CD8-positive, alpha-beta memory T cell (primary cell): ENCODE results near the gene ZMYND8. TPM values are rescaled to one million over a fixed set of nuclear protein-coding genes. Genes with fewer than 3 reads are reported as not detected.
"Not testable (repeated sequence)": the region's sequence is repeated elsewhere in the genome, so short reads cannot be mapped to it uniquely, and the experiment has no call there.

Experiments used
- CTCF ChIA-PET: fragments of 350-600 bp; sonication (Branson Sonifier 250); formaldehyde crosslinking; loops from one replicate; lab custom pipeline; 2021; ENCODE audit warnings: antibody characterized with exemption; lab: Charles Lee
- POLR2A ChIA-PET: fragments of 350-600 bp; sonication (Branson Sonifier 250); formaldehyde crosslinking; loops from one replicate; lab custom pipeline; 2021; ENCODE audit warnings: antibody characterized with exemption; lab: Charles Lee
- DNase-seq, 5 donors: peaks; one replicate each; pipeline versions ENCODE4 v3.0.0 to v3.0.0-alpha.2; 2020 to 2022; ENCODE audit warnings: mixed read lengths in 1 of 5
- H3K27ac ChIP-seq: one replicate; pipeline ENCODE4 v1.7.0; 2013; ENCODE audit warnings: low read depth, mild to moderate bottlenecking, low read length, moderate library complexity
- H3K27me3 ChIP-seq: 2 replicates; pipeline ENCODE4 v1.7.0; 2013; ENCODE audit warnings: low read length, mild to moderate bottlenecking; ENCODE audit not compliant: insufficient read depth, poor library complexity, severe bottlenecking
- H3K36me3 ChIP-seq: 2 replicates; pipeline ENCODE4 v1.7.0; 2013; ENCODE audit warnings: mild to moderate bottlenecking, low read length, moderate library complexity; ENCODE audit not compliant: insufficient read depth
- H3K4me1 ChIP-seq: 2 replicates; pipeline ENCODE4 v1.7.0; 2013; ENCODE audit warnings: mild to moderate bottlenecking, low read length, moderate library complexity; ENCODE audit not compliant: insufficient read depth
- H3K4me3 ChIP-seq: 2 replicates; pipeline ENCODE4 v1.7.0; 2013; ENCODE audit warnings: mild to moderate bottlenecking, low read length
- H3K9me3 ChIP-seq: 2 replicates; pipeline ENCODE4 v1.7.0; 2013; ENCODE audit warnings: mild to moderate bottlenecking, low read length
- H3K27ac Mint-ChIP-seq, 8 donors: one replicate each; pipeline ENCODE4 v1.8.0; 2020 to 2021; ENCODE audit warnings: mixed read lengths in 8 of 8, mild to moderate bottlenecking in 6 of 8, inconsistent platforms in 3 of 8, moderate library complexity in 3 of 8
- H3K27me3 Mint-ChIP-seq, 2 donors: one replicate each; pipeline ENCODE4 v1.8.0; 2020 to 2021; ENCODE audit warnings: mixed read lengths in 2 of 2, mild to moderate bottlenecking in 1 of 2, moderate library complexity in 1 of 2
- H3K36me3 Mint-ChIP-seq, 3 donors: one replicate each; pipeline ENCODE4 v1.8.0; 2020 to 2021; ENCODE audit warnings: mixed read lengths in 3 of 3, inconsistent platforms in 1 of 3, mild to moderate bottlenecking in 1 of 3
- H3K4me1 Mint-ChIP-seq, 3 donors: one replicate each; pipeline ENCODE4 v1.8.0; 2020 to 2021; ENCODE audit warnings: mixed read lengths in 3 of 3, inconsistent platforms in 1 of 3, mild to moderate bottlenecking in 1 of 3
- H3K4me3 Mint-ChIP-seq, 7 donors: one replicate each; pipeline ENCODE4 v1.8.0; 2020 to 2021; ENCODE audit warnings: mixed read lengths in 7 of 7, mild to moderate bottlenecking in 6 of 7, moderate library complexity in 4 of 7, inconsistent platforms in 2 of 7
- H3K9me3 Mint-ChIP-seq, 5 donors: one replicate each; pipeline ENCODE4 v1.8.0; 2020 to 2022; ENCODE audit warnings: mixed read lengths in 5 of 5, mild to moderate bottlenecking in 3 of 5, moderate library complexity in 2 of 5, inconsistent platforms in 1 of 5
- polyA plus RNA-seq: library from polyadenylated mRNA; unstranded; fragments of 300-500 nt; fragmentation: Illumina TruSeq; gene quantifications from one replicate; pipeline ENCODE4 v1.2.3, GENCODE V29; 2021
- total RNA-seq, 2 experiments: library from RNA; stranded (reverse); gene quantifications; one replicate each; pipeline ENCODE4 v1.2.3, GENCODE V29; 2021

Gene ZMYND8
- total and polyA plus RNA-seq, 3 experiments from 2014 or later = 20.9 to 30.7 (median 25.8) TPM

DNA sequence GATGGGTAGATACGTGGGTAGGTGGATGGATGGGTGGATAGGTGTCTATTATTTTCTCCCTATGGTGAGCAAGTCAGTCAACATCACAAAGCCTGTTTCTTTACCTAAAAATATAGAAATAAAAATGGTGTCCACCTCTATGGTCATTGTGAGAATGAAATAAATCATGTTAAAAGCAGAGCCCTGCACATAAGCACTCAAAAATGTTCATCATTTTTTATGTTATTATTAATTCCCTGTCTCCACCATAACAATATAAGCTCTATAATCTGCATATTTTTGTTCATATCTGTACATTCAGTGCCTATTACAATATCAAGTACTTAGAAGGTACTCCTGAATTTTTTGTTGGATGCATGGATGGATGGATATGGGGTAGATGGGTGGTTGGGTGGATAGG, 177.6 kb downstream of the ZMYND8 start:
- Mint-ChIP-seq H3K4me3 (no peak overlapping the region), H3K9me3 (no peaks in the 10 kb centered on the region), H3K4me1 (no peaks in the 10 kb centered on the region), H3K27ac (no peak overlapping the region), H3K36me3 (no peaks in the 10 kb centered on the region), H3K27me3 (peaks cover 6% of the 10 kb centered on the region in 2 donors)
- Histone ChIP-seq H3K36me3 (no peaks in the 10 kb centered on the region), H3K4me3 (no peak overlapping the region), H3K4me1 (no peaks in the 10 kb centered on the region), H3K27me3 (no peaks in the 10 kb centered on the region), H3K27ac (no peak overlapping the region), H3K9me3 (no peaks in the 10 kb centered on the region)
- no peak for DNase-seq
- POLR2A ChIA-PET = no interaction called here
- CTCF ChIA-PET = interaction anchor here (1.8 kb wide), 1 partner anchor 205 kb away, joined by 3 read pairs; no protein-coding TSS in a partner anchor

DNA sequence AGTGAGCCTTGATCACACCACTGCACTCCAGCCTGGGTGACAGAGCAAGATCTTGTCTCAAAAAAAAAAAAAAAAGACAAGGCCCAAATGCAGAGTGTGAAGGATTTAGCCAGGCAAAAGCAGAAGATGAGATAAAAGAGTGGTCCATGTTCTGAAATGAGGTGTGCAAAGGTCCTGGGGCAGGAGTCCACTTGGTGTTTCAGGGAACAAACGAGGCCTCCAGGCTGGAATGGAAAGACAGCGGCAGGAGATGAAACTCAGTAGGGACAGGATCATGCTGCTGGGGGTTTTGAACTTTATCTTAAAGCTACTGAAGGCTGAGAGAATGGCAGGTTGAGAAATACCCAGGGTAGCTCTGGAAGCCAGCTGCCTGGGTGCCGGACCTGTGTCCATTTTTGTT, 178.2 kb downstream of the ZMYND8 start:
- Mint-ChIP-seq H3K27ac (no peak overlapping the region), H3K4me1 (no peaks in the 10 kb centered on the region), H3K27me3 (peaks cover 6% of the 10 kb centered on the region in 2 donors), H3K9me3 (no peaks in the 10 kb centered on the region), H3K4me3 (no peak overlapping the region), H3K36me3 (no peaks in the 10 kb centered on the region)
- CTCF ChIA-PET = interaction anchor here (1.8 kb wide), 1 partner anchor 205 kb away, joined by 3 read pairs; no protein-coding TSS in a partner anchor
- H3K27ac ChIP-seq = no peak overlapping the region
- no peak overlapping the region for H3K4me3 ChIP-seq
- H3K9me3 ChIP-seq = no peaks in the 10 kb centered on the region
- H3K27me3 ChIP-seq = no peaks in the 10 kb centered on the region
- no peak for DNase-seq
- no peaks in the 10 kb centered on the region for H3K36me3 ChIP-seq
- POLR2A ChIA-PET = no interaction called here
- no peaks in the 10 kb centered on the region for H3K4me1 ChIP-seq

DNA sequence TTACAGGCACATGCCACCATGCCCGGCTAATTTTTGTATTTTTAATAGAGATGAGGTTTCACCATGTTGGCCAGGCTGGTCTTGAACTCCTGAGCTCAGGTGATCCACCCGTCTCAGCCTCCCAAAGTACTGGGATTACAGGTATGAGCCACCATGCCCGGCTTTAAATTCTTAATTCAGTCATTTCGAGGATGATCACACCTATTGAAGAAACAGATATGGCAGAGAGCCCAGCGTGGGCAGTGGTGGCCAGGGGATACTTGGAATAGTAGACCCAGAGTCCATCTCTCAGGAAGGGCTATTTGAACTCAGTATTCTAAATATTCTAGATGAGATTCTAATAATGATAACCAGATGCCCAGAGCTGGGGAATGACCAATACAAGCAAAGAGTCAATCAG, 180.3 kb downstream of the ZMYND8 start:
- DNase-seq, H3K36me3 ChIP-seq, POLR2A ChIA-PET, H3K27ac Mint-ChIP-seq, H3K4me1 ChIP-seq, H3K9me3 Mint-ChIP-seq, H3K36me3 Mint-ChIP-seq, H3K9me3 ChIP-seq, H3K4me3 ChIP-seq, CTCF ChIA-PET, H3K27ac ChIP-seq, H3K4me3 Mint-ChIP-seq, H3K4me1 Mint-ChIP-seq, H3K27me3 ChIP-seq: not testable (repeated sequence)
- peaks cover 10 to 11% of the 10 kb centered on the region in 2 donors for H3K27me3 Mint-ChIP-seq

DNA sequence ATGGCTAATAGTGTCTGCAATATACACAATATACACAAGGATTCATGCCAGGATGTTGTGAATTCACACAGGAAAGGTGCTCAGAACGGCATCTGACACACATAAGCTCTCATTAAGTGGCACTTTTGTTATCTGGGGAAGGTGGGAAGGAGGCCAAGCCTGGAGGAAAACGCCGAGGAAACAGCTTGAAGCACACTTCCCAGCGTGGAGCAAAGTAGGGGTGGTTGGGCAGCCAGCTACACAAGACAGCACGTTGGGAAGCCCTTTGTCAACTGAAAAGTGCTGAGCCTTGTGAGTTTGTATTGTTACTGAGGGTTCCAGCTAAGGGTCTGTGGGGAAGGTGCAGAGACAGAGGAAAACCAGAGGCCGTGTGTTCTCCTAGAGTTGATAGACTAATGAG, 181.0 kb downstream of the ZMYND8 start:
- H3K4me1 ChIP-seq = no peaks in the 10 kb centered on the region
- Mint-ChIP-seq H3K27me3 (peaks cover 12 to 16% of the 10 kb centered on the region in 2 donors), H3K4me3 (no peak overlapping the region), H3K4me1 (no peaks in the 10 kb centered on the region), H3K9me3 (no peaks in the 10 kb centered on the region), H3K36me3 (no peaks in the 10 kb centered on the region), H3K27ac (no peak overlapping the region)
- no peak overlapping the region for H3K27ac ChIP-seq
- H3K27me3 ChIP-seq = no peaks in the 10 kb centered on the region
- H3K36me3 ChIP-seq = no peaks in the 10 kb centered on the region
- no peak for DNase-seq
- CTCF ChIA-PET = no interaction called here
- no peak overlapping the region for H3K4me3 ChIP-seq
- H3K9me3 ChIP-seq = no peaks in the 10 kb centered on the region
- POLR2A ChIA-PET = no interaction called here

DNA sequence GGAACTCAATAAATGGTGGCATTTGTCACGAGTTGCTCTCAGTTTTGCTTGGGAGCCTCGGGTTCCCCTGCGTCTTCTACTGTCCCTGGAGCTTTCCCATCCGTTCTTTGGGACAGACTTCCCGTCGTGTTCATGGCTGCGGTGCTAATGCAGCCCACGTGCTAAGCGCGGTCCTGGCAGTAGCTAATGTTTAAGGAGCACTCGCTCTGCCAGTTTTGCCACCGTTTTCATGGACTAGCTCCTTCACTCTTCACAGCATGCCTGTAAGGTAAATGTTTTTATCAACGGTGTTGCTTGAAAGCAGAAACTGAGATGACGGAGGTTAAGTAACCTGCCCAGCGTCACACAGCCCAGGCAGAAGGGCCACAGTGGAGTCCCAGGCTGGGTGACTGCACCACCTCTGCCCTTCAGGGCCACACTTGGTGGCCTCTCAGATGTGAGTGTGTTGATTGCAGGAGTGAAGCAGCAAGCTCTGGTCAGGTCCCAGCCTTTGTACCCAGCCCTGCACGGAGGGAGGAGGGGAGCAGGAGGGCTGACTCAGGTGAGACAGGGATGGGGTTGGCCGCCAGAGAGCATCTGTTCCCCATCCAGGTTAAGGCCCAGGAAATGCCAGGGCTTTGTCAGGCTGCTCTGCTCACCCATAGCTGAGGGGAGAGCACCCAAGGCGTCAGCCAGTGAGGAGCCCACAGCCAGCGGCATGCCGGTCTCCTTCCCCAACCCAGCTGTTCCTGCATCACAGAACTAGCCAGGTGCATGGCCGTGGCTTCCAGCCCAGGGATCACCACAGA, 181.8 kb downstream of the ZMYND8 start:
- Histone ChIP-seq H3K27ac (no peak overlapping the region), H3K36me3 (no peaks in the 10 kb centered on the region), H3K27me3 (no peaks in the 10 kb centered on the region), H3K9me3 (no peaks in the 10 kb centered on the region), H3K4me3 (no peak overlapping the region), H3K4me1 (no peaks in the 10 kb centered on the region)
- H3K4me1 Mint-ChIP-seq = no peaks in the 10 kb centered on the region
- no peak overlapping the region for H3K27ac Mint-ChIP-seq
- H3K4me3 Mint-ChIP-seq = no peak overlapping the region
- CTCF ChIA-PET = no interaction called here
- POLR2A ChIA-PET = no interaction called here
- DNase-seq = no peak
- H3K36me3 Mint-ChIP-seq = no peaks in the 10 kb centered on the region
- H3K9me3 Mint-ChIP-seq = no peaks in the 10 kb centered on the region
- H3K27me3 Mint-ChIP-seq = peaks cover 11 to 16% of the 10 kb centered on the region in 2 donors

DNA sequence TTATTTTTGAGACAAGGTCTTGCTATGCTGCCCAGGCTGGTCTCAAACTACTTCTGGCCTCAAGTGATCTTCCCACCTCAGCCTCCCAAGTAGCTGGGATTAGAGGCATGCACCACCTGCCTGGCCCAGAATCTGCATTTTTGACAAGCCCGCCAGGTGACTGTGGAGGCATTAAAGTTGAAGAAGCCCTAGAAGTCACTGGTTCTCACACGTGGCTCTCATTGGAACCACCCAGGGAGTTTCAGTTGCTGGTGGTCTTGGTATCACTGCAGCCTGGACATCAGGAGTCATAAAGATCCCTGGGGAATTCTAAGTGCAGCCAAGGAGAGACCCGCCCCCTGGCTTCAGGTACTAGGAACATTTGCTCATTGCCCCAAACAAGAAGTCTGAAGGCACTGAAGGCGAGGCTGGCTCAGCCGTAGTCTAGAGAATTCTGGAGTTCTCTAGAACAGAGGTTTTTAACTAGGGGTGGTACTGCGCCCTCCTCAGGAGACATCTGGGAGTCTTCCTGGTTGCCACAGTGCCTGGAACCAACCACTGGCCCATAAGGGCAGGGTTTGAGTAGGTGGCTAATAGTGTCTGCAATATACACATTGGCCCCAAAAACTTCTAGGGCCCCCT, 182.8 kb downstream of the ZMYND8 start:
- no peak for DNase-seq
- Histone ChIP-seq H3K9me3 (no peaks in the 10 kb centered on the region), H3K4me1 (no peaks in the 10 kb centered on the region), H3K27me3 (no peaks in the 10 kb centered on the region), H3K27ac (no peak overlapping the region), H3K36me3 (no peaks in the 10 kb centered on the region), H3K4me3 (no peak overlapping the region)
- Mint-ChIP-seq H3K4me1 (no peaks in the 10 kb centered on the region), H3K36me3 (no peaks in the 10 kb centered on the region), H3K4me3 (no peak overlapping the region), H3K27ac (no peak overlapping the region), H3K9me3 (no peaks in the 10 kb centered on the region), H3K27me3 (peaks cover 10 to 23% of the 10 kb centered on the region in 2 donors)
- POLR2A ChIA-PET = no interaction called here
- CTCF ChIA-PET = no interaction called here

DNA sequence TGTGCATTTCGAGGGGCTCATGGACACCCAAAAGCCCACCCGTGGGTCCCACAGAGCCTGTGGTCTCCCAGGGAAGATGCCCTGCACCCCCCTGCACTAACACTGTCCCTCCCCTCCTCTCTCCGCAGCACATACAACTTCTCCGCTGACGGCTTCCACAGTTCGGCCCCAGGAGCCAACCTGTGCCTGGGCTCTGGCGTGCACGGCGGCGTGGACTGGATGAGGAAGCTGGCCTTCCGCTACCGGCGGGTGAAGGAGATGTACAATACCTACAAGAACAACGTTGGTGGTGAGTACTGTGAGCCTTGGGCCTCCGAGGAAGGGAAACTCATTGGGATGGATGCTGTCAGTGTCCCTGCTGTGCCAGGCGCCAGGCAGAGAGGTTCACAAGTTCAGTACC, 183.9 kb downstream of the ZMYND8 start:
- Mint-ChIP-seq H3K27me3 (peaks cover 13 to 27% of the 10 kb centered on the region in 2 donors), H3K36me3 (no peaks in the 10 kb centered on the region), H3K4me3 (no peak overlapping the region), H3K4me1 (no peaks in the 10 kb centered on the region), H3K27ac (no peak overlapping the region), H3K9me3 (no peaks in the 10 kb centered on the region)
- Histone ChIP-seq H3K36me3 (no peaks in the 10 kb centered on the region), H3K4me1 (no peaks in the 10 kb centered on the region), H3K27me3 (no peaks in the 10 kb centered on the region), H3K4me3 (no peak overlapping the region), H3K9me3 (no peaks in the 10 kb centered on the region), H3K27ac (no peak overlapping the region)
- no peak for DNase-seq
- CTCF ChIA-PET = no interaction called here
- POLR2A ChIA-PET = no interaction called here

DNA sequence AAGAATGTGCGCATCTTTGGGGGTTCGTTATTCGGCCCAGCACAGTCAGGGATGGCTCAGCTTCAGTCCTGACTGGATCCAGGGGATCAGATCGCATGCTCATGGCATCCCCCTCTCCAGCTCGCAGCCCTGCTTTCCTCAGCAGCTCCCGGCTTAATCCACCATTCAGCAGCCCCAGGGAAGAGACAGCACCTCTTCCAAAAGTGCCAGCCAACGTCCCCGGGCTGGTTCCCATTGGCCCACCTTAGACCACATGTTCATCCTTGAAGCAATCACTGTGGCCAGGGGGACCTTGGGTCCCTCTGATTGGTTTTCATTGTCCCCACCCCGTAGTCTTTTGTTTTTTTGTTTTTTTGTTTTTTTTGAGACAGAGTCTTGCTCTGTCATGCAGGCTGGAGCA, 188.7 kb downstream of the ZMYND8 start:
- H3K36me3 ChIP-seq = no peaks in the 10 kb centered on the region
- Mint-ChIP-seq H3K36me3 (no peaks in the 10 kb centered on the region), H3K4me3 (no peak overlapping the region), H3K27ac (peak overlapping the region in 1 of 8 donors; percentile 21), H3K4me1 (no peaks in the 10 kb centered on the region), H3K27me3 (peaks cover 17 to 26% of the 10 kb centered on the region in 2 donors), H3K9me3 (no peaks in the 10 kb centered on the region)
- ChIA-PET POLR2A (no interaction called here), CTCF (no interaction called here)
- no peak overlapping the region for H3K4me3 ChIP-seq
- H3K27ac ChIP-seq = no peak overlapping the region
- H3K27me3 ChIP-seq = no peaks in the 10 kb centered on the region
- no peaks in the 10 kb centered on the region for H3K9me3 ChIP-seq
- no peaks in the 10 kb centered on the region for H3K4me1 ChIP-seq
- DNase-seq = no peak
